ENCODE results near the gene LPP.
A peak's percentile ranks its signal among the peaks of the same experiment; 100 is the strongest.

LPP gene

DNA sequence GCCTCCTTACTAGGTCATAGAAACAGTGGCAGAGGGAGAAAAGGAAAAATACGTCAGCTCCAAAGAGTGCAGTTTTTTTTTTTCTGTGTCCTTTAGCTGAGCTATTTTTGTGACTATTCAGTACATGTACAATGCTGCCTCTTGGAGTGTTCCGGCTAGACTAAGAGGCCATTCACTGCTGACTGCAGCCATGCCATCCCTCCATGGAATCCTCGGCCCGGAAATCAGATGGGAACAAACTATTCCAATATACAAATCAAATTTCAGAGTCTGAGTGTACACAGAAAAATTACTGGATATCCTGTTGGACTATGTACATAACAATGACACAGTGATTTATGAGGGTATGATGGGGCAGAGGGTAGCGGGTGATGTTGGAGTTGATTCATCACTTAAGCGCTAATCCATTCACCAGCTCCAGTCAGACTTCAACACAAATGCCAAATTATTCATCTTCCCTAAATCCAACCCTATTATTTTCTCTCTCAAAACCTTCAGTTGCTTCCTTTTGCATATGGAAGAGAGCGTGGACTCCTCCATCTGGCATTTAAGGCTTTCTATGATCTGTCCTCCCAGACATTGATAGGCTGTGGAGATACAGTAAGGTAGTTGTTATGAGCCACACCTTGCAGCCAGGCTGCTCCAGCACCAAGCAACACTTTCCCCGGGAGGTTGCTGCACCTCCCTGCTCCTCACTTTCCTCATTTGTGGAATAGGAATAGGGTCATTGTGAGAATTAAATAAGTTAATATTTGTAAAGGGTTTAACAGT is 109.1 kb downstream of the LPP start:
- Histone ChIP-seq H3K36me3 (ENCODE audit: control insufficient read depth, insufficient read depth, low read length) (no peaks in the 10 kb centered on the region), H3K9me3 (ENCODE audit: control insufficient read depth, insufficient read depth, low read depth, low read length) (no peaks in the 10 kb centered on the region), H3K27ac (ENCODE audit: low read depth, low read length) (no peak overlapping the region), H3K9ac (ENCODE audit: low read length) (no peak overlapping the region), H3K27me3 (ENCODE audit: control insufficient read depth, insufficient read depth, low read length) (no peaks in the 10 kb centered on the region), H3K4me3 (ENCODE audit: low read depth, low read length) (no peak overlapping the region), H3K4me1 (ENCODE audit: control insufficient read depth, insufficient read depth, low read length) (peaks cover 38% of the 10 kb centered on the region)

DNA sequence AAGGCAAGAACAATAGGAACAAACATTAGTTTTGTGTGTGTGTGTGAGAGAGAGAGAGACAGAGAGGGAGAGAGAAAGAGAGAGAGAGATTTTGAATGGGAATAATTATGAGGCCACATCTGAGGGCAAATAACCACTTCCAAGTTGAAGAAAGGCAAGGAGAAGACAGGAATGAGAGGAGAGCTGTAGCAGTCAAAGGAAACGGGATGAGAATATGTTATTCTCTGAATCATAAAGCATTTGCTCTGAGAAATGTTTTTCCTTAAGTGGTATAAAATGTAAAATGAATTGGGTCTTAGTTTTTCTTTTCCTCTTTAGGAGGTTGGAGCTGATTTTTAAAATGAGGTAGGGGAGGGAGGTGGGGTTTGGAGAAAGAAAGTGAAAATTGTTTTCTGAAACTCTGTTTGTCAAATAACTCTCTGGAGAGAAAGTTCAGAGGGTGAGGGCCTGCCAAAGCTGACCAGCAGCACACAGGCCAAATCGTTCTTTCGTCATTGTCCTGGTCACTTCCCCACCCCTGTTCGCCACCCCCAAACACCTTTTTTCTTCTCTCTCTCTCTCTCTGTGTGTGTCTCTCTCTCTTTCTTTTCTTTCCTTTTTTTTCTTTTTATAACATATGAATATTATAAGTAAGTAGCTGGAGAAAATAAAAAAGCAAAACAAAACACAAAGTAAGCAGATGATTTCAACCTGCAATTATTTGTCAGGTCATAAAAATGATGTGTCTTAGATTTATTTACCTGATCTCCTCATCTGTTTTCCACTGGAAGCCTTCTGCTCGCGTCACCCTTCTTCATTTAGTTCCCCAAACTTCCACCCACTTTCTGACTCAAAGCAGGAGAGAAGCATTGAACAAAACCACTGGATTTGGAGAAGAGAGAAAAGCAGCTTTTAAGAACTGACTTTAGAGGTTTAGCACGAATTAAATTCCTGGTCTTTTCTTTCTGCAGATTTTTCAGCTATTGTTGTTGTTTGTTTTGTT is 110.6 kb downstream of the LPP start:
- Histone ChIP-seq H3K9ac (ENCODE audit: low read length) (no peak overlapping the region), H3K4me1 (ENCODE audit: control insufficient read depth, insufficient read depth, low read length) (peaks cover 53% of the 10 kb centered on the region), H3K9me3 (ENCODE audit: control insufficient read depth, insufficient read depth, low read depth, low read length) (no peaks in the 10 kb centered on the region), H3K4me3 (ENCODE audit: low read depth, low read length) (no peak overlapping the region), H3K36me3 (ENCODE audit: control insufficient read depth, insufficient read depth, low read length) (no peaks in the 10 kb centered on the region), H3K27ac (ENCODE audit: low read depth, low read length) (no peak overlapping the region), H3K27me3 (ENCODE audit: control insufficient read depth, insufficient read depth, low read length) (no peaks in the 10 kb centered on the region)

DNA sequence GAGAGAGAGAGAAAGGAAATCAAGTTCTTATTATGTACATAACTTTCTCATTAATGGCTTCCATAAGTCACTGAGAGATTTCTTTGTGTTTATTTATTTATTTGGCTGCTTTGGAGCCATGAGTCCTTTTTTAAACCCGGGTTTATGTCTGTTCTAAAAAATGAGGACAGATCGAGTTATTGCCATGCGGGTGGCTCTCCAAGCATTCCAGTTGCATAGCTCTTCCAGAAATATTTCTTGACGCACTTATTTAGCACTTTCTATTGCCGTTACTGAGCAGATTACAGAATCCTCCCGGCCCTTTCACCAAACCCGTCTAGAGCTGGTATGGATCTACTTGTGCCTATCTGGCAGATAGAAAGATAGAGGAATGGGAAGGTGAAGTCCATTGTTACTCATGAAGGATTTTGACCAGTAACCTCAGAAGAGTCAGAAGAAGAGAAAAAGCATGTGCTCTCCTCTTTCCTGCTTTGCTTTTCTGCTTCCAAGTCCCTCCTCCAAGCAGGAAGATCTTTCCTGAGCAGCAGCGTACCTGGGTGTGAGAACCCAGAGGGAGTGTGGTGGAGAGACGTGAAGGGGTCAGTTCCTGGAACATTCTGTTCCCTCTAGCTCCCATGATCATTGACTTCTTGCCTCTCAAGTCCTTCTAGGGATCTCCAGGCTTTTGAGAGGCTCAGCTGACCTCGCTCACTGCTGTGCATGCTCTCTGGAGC is 112.8 kb downstream of the LPP start:
- H3K27ac ChIP-seq (ENCODE audit: low read depth, low read length), result no peak overlapping the region
- peaks cover 70% of the 10 kb centered on the region for H3K4me1 ChIP-seq (ENCODE audit: control insufficient read depth, insufficient read depth, low read length)
- no peaks in the 10 kb centered on the region for H3K27me3 ChIP-seq (ENCODE audit: control insufficient read depth, insufficient read depth, low read length)
- H3K9me3 ChIP-seq (ENCODE audit: control insufficient read depth, insufficient read depth, low read depth, low read length), result no peaks in the 10 kb centered on the region
- no peak overlapping the region for H3K9ac ChIP-seq (ENCODE audit: low read length)
- no peak overlapping the region for H3K4me3 ChIP-seq (ENCODE audit: low read depth, low read length)
- H3K36me3 ChIP-seq (ENCODE audit: control insufficient read depth, insufficient read depth, low read length), result no peaks in the 10 kb centered on the region

DNA sequence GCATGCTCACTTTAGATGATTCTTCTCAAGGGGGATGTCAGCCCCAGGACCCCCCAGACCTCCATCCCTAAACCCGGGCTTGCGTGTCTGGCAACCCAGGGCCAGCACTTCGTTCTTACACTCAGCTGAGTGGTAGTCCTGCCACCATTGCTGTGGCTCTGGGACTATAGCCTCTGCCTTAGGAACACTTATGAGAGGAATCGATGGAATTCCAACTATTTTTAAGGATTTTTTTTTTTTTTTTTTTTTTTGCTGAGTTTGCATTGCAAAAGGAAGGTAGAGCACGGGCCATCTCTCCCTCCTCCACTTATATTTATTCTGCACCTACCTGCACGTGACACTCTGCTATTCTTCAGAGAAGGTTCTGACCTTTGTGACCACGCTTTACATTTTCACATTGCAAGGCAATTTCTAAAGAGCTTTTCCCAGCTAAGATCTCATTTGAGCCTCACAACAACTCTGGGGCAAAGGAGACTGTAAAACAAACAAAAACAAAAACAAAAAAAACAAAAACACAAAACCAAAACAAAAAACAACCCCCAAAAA is 113.9 kb downstream of the LPP start:
- H3K27me3 ChIP-seq (ENCODE audit: control insufficient read depth, insufficient read depth, low read length), result no peaks in the 10 kb centered on the region
- H3K27ac ChIP-seq (ENCODE audit: low read depth, low read length), result 0 out of 2 replicates have a peak overlapping the region, but pooled peaks have one; percentile 25
- no peaks in the 10 kb centered on the region for H3K9me3 ChIP-seq (ENCODE audit: control insufficient read depth, insufficient read depth, low read depth, low read length)
- H3K4me1 ChIP-seq (ENCODE audit: control insufficient read depth, insufficient read depth, low read length), result peaks cover 70% of the 10 kb centered on the region
- H3K9ac ChIP-seq (ENCODE audit: low read length), result no peak overlapping the region
- no peaks in the 10 kb centered on the region for H3K36me3 ChIP-seq (ENCODE audit: control insufficient read depth, insufficient read depth, low read length)
- H3K4me3 ChIP-seq (ENCODE audit: low read depth, low read length), result no peak overlapping the region

DNA sequence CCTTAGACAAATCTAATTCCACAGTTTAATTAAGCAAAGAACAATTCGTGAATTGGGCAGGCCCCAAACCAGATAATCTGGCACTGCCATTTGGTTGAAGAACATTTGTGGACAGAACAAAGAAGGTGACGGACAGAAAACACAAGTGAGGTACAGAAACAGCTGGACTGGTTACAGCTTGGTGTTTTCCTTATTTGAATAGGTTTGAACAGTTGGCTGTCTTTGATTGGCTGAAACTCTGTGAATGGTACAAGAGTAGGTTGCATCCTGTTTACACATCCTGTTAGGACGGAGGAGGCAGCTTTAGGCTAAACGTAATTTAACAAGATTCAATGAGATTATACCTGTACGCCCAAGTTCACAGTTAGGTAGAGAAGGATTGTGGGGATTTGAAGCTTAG is 114.4 kb downstream of the LPP start:
- no peaks in the 10 kb centered on the region for H3K36me3 ChIP-seq (ENCODE audit: control insufficient read depth, insufficient read depth, low read length)
- no peak overlapping the region for H3K27ac ChIP-seq (ENCODE audit: low read depth, low read length)
- H3K27me3 ChIP-seq (ENCODE audit: control insufficient read depth, insufficient read depth, low read length), result no peaks in the 10 kb centered on the region
- peaks cover 70% of the 10 kb centered on the region for H3K4me1 ChIP-seq (ENCODE audit: control insufficient read depth, insufficient read depth, low read length)
- H3K9me3 ChIP-seq (ENCODE audit: control insufficient read depth, insufficient read depth, low read depth, low read length), result no peaks in the 10 kb centered on the region
- H3K9ac ChIP-seq (ENCODE audit: low read length), result no peak overlapping the region
- no peak overlapping the region for H3K4me3 ChIP-seq (ENCODE audit: low read depth, low read length)

DNA sequence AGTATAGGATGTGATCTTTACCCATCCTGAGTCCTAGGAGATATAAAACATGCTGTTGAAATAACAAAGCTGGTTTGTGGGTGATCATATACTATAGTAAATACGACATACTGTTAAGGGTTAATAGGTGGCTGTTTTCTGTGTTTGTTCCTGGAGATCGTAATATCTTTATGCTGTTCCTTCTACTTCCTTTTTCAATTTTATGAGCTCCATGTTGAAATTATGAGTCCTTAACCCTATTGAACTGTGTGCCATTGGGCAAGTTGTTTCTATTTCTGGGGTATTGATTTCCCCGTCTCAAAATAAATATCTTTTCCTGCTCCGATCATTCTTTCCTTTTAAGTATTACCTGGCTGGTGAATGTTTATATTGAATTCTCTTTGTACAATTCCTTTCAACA is 115.1 kb downstream of the LPP start:
- H3K36me3 ChIP-seq (ENCODE audit: control insufficient read depth, insufficient read depth, low read length), result no peaks in the 10 kb centered on the region
- peaks cover 67% of the 10 kb centered on the region for H3K4me1 ChIP-seq (ENCODE audit: control insufficient read depth, insufficient read depth, low read length)

DNA sequence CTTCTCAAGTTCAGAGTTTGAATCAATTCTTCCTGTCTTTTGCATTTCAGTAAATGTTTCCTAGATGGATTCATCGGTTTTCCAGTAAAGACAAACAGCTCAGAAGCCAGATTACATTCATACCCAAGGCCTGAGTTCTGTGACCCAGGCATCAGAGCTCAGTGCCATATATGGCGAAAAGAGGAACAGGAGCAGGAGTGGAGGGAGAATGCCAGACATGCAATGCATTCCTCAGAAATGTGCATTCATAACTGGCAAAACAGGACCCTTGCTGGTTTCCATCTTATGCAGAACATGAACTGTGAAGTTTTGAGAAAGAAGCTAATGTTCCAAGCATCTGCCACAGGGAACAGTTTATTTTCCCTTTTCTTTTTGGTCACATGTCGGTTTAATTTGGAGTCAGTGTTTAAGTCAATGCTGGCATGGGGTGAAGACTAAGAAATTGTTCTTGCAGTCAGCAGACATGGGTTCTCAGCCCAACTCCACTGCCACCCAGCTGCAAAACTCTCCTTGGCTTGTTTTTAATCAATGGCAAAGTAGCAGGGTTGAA is 116.5 kb downstream of the LPP start:
- Histone ChIP-seq H3K27me3 (ENCODE audit: control insufficient read depth, insufficient read depth, low read length) (no peaks in the 10 kb centered on the region), H3K4me3 (ENCODE audit: low read depth, low read length) (no peak overlapping the region), H3K9ac (ENCODE audit: low read length) (peak overlapping the region; percentile 35), H3K9me3 (ENCODE audit: control insufficient read depth, insufficient read depth, low read depth, low read length) (no peaks in the 10 kb centered on the region), H3K27ac (ENCODE audit: low read depth, low read length) (peak overlapping the region; percentile 55), H3K4me1 (ENCODE audit: control insufficient read depth, insufficient read depth, low read length) (peaks cover 57% of the 10 kb centered on the region), H3K36me3 (ENCODE audit: control insufficient read depth, insufficient read depth, low read length) (no peaks in the 10 kb centered on the region)

More for the DNA sequence above, 115.1 kb downstream of the LPP start:
- H3K27me3 ChIP-seq (ENCODE audit: control insufficient read depth, insufficient read depth, low read length), result no peaks in the 10 kb centered on the region
- no peak overlapping the region for H3K4me3 ChIP-seq (ENCODE audit: low read depth, low read length)
- no peak overlapping the region for H3K9ac ChIP-seq (ENCODE audit: low read length)
- H3K9me3 ChIP-seq (ENCODE audit: control insufficient read depth, insufficient read depth, low read depth, low read length), result no peaks in the 10 kb centered on the region
- no peak overlapping the region for H3K27ac ChIP-seq (ENCODE audit: low read depth, low read length)

DNA sequence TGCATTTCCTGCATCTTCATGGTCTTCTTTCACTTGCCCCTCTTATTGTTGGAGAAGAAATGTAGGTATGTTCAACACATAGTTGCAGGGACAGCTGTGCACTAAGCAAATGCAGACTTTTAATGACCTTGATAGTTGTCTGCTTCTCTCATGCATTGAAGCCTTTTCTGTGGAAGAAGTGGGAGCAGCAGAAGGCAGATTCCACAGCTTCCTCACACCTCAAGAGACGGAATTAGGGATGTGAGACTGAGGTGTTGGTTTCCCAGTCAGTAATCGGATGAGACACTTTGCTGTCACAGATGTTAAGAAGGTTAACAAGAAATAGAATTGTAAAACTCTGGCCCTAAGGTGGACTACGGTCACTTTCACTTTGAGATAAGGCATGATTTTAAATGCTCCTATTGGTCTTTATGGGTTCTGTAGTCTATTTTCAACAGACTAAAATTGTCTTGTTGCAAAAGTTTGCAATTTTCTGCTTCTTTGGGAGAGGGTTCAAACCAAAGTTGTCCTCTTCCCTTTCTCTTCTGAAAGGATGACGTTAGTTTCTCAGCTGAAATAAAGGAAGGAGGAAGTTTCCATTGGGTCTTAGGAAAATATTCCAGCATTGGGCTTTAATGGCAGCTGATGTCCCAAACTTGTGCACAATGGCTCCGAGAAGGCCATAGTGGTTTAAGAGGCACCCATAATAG is 117.4 kb downstream of the LPP start:
- Histone ChIP-seq H3K27ac (ENCODE audit: low read depth, low read length) (peak overlapping the region; percentile 55; the same call in 1 of the 2 replicates), H3K4me3 (ENCODE audit: low read depth, low read length) (no peak overlapping the region), H3K4me1 (ENCODE audit: control insufficient read depth, insufficient read depth, low read length) (peaks cover 53% of the 10 kb centered on the region)

DNA sequence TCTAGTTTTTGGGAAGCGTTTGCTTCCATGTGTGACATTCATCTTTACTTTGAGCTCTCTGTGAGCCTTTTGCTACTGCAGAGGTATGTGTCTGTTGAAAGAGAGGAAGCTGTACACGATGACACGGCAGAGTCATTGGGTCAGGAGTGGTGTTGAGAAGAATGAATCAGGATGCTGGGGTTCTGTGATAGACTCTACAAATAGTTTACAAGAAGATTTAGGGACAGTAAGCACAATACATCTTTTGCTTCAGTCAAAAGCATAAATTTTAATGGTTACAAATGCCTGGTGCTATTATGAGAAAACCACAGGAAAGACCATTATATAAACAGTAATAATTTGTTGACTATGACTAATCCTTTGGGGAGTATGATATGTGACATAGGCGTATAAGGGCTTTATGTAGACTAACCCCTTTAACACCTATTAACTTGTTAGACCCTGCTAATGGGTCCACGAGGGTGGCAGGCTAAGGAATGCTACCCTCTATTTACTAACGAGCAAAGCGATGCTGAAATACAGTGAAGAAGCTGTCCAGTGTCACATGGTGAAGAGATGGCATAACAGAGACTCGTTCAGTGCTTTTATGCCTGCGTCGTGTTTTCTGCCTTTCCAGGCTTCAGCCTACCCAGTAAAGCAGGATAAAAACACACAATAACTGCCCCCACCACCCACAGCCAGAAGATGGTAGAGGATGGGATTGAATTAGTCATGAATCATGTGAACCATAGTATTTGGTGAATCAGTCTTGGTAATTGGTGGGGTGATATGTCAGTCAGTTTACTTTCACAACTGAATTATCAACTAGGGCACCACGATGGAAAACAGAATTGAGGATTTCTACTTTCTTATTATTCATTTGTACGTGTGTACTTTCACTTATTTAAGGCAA is 118.8 kb downstream of the LPP start:
- Histone ChIP-seq H3K9ac (ENCODE audit: low read length) (no peak overlapping the region), H3K27me3 (ENCODE audit: control insufficient read depth, insufficient read depth, low read length) (no peaks in the 10 kb centered on the region), H3K9me3 (ENCODE audit: control insufficient read depth, insufficient read depth, low read depth, low read length) (no peaks in the 10 kb centered on the region), H3K4me1 (ENCODE audit: control insufficient read depth, insufficient read depth, low read length) (peaks cover 43% of the 10 kb centered on the region), H3K4me3 (ENCODE audit: low read depth, low read length) (no peak overlapping the region), H3K27ac (ENCODE audit: low read depth, low read length) (no peak overlapping the region), H3K36me3 (ENCODE audit: control insufficient read depth, insufficient read depth, low read length) (no peaks in the 10 kb centered on the region)

More for the DNA sequence above, 117.4 kb downstream of the LPP start:
- H3K9me3 ChIP-seq (ENCODE audit: control insufficient read depth, insufficient read depth, low read depth, low read length), result no peaks in the 10 kb centered on the region
- no peak overlapping the region for H3K9ac ChIP-seq (ENCODE audit: low read length)
- no peaks in the 10 kb centered on the region for H3K27me3 ChIP-seq (ENCODE audit: control insufficient read depth, insufficient read depth, low read length)
- no peaks in the 10 kb centered on the region for H3K36me3 ChIP-seq (ENCODE audit: control insufficient read depth, insufficient read depth, low read length)
